BE2C (cell line): ENCODE measurements around the gene NSD2.

Experiments
- DNase-seq: peaks from one replicate; pipeline ENCODE4 v3.0.0-alpha.2; 2020
- H3K27me3 ChIP-seq: fragments of 250-450 bp; sonication (Bioruptor Pico); 2 replicates; pipeline ENCODE4 v1.5.1; 2020; ENCODE audit warnings: mild to moderate bottlenecking
- H3K36me3 ChIP-seq: fragments of 250-450 bp; sonication (Bioruptor Pico); 2 replicates; pipeline ENCODE4 v1.5.1; 2020; ENCODE audit warnings: mild to moderate bottlenecking
- H3K4me1 ChIP-seq: fragments of 250-450 bp; sonication (Bioruptor Pico); 2 replicates; pipeline ENCODE4 v1.5.1; 2020
- H3K4me3 ChIP-seq: 2 replicates; pipeline ENCODE4 v1.5.1; 2011; ENCODE audit warnings: low read depth, low read length
- H3K9me3 ChIP-seq: fragments of 250-450 bp; sonication (Bioruptor Pico); 2 replicates; pipeline ENCODE4 v1.5.1; 2020
- CTCF ChIP-seq: IDR thresholded peaks from 2 replicates; pipeline ENCODE4 v1.5.1; 2012; ENCODE audit warnings: mild to moderate bottlenecking, low read depth, low read length

NSD2 gene

DNA sequence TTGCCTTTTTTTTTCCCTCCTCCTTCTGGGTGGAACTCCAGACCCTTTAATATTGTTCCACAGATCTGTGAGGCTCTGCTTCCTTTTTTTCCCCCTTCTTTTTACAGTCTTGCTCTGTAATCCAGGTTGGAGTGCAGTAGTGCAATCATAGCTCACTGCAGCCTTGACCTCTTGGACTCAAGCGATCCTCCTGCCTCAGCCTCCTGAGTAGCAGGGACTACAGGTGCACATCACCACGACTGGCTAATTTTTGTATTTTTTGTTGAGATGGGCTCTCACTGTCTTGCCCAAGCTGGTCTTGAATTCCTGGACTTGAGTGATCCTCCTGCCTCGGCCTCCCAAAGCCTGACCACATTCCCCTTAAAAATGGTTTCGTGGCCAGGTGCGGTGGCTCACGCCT lies 26.8 kb downstream of the NSD2 start:
- TF ChIP-seq CTCF: no peak
- Histone ChIP-seq H3K9me3 (no peaks in the 10 kb centered on the region), H3K4me1 (peaks cover 7% of the 10 kb centered on the region), H3K4me3 (no peak overlapping the region), H3K36me3 (peaks cover 32% of the 10 kb centered on the region), H3K27me3 (no peaks in the 10 kb centered on the region)
- no peak for DNase-seq

GRCh38 chr4:1898681-1899080 lies 27.5 kb downstream of the NSD2 start:
- no peaks in the 10 kb centered on the region for H3K27me3 ChIP-seq
- peaks cover 37% of the 10 kb centered on the region for H3K36me3 ChIP-seq
- H3K9me3 ChIP-seq: no peaks in the 10 kb centered on the region
- H3K4me1 ChIP-seq: peaks cover 7% of the 10 kb centered on the region
- DNase-seq: no peak
- no peak overlapping the region for H3K4me3 ChIP-seq
- no peak for TF ChIP-seq CTCF

DNA sequence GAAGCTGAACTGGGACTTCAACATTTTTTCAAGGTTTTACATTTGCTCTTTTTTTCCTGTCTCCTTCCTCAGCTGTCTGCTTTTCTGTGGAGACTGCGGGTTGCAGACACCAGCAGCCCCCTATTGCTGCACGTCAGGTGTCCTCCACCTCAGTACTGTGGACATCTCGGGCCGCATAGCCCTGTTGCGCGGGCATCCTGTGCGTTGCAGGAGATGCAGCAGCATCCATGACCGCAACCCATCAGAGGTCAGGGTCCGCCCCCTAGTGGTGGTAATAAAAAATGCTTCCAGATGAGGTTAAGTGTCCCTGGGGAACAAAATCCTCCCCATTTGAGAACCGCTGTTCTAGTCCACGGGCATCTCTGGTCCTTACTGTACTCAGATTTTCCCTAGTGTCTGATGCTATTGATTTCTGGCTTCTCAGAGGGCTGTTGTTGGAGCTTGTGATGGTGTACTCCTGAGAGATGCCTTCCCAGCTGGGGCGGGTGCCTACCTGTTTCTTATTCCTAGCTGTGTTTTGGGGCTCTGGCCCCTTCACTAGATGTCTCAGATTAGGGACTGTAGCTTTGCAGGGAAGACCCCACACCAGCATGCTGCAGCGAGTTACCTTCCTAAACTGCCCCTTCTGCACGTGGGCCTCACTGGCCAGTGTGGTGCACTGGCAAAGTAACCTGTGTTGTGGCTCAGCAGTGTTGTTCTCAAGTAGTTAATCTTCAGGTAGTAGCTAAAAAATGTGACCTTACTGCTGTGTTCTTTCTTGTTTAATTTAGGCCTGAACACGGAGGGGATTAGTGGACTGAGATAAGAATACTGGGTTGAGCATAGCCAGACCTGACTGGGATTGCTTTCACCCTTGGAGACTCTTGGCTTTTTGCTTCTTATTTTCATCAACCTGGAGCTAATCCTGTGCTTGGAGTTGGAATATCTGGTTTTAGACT lies 28.2 kb downstream of the NSD2 start:
- TF ChIP-seq CTCF: peak; percentile 88
- no peaks in the 10 kb centered on the region for H3K27me3 ChIP-seq
- peaks cover 7% of the 10 kb centered on the region for H3K4me1 ChIP-seq
- H3K9me3 ChIP-seq: no peaks in the 10 kb centered on the region
- H3K4me3 ChIP-seq: no peak overlapping the region
- peak; percentile 82 for DNase-seq
- H3K36me3 ChIP-seq: peaks cover 40% of the 10 kb centered on the region

DNA sequence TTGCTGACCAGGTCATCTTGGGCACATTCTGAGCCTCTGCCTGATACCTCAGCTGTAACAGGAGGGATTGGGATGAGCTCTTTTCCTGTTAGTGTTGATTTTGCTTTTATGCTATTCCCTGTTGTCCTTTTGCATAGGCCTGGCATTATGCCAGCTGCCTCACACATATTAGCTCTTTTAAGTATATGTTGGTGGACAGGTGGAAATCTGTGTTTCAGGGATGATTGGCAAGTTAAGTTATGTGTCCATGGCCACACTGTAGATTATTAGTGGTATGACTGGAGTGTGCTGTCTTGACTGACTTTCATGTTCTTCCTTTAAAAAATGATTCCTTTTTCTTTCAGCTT lies 28.9 kb downstream of the NSD2 start:
- peaks cover 47% of the 10 kb centered on the region for H3K36me3 ChIP-seq
- no peaks in the 10 kb centered on the region for H3K9me3 ChIP-seq
- TF ChIP-seq CTCF: no peak
- peaks cover 7% of the 10 kb centered on the region for H3K4me1 ChIP-seq
- H3K4me3 ChIP-seq: no peak overlapping the region
- H3K27me3 ChIP-seq: no peaks in the 10 kb centered on the region
- DNase-seq: no peak

GRCh38 chr4:1900624-1901023 lies 29.4 kb downstream of the NSD2 start:
- no peak for TF ChIP-seq CTCF
- H3K4me3 ChIP-seq: no peak overlapping the region
- peaks cover 52% of the 10 kb centered on the region for H3K36me3 ChIP-seq
- no peak for DNase-seq
- no peaks in the 10 kb centered on the region for H3K27me3 ChIP-seq
- no peaks in the 10 kb centered on the region for H3K9me3 ChIP-seq
- peaks cover 7% of the 10 kb centered on the region for H3K4me1 ChIP-seq

GRCh38 chr4:1901127-1901526 lies 29.9 kb downstream of the NSD2 start:
- Histone ChIP-seq H3K27me3 (no peaks in the 10 kb centered on the region), H3K4me3 (no peak overlapping the region), H3K9me3 (no peaks in the 10 kb centered on the region), H3K4me1 (peaks cover 7% of the 10 kb centered on the region), H3K36me3 (peaks cover 57% of the 10 kb centered on the region)
- no peak for TF ChIP-seq CTCF
- no peak for DNase-seq
